GM18502 (cell line): ENCODE data around the gene AKNA.

Experiments used
- ATAC-seq: cut with Tn5 transposase; IDR thresholded peaks from one replicate; pipeline ENCODE4 v1.9.1; 2021; ENCODE audit warnings: mild to moderate bottlenecking; ENCODE audit not compliant: unreplicated experiment, poor library complexity

AKNA gene

GRCh38 chr9:114382699-114383520 lies 4.9 kb downstream of the AKNA start:
- ATAC-seq: no peak

- ATAC-seq: no peak
Observed at GRCh38 chr9:114378883-114379282, 8.9 kb downstream of the AKNA start.

GRCh38 chr9:114378016-114378415 lies 9.8 kb downstream of the AKNA start:
- ATAC-seq: no peak

- ATAC-seq: no peak
Observed at GRCh38 chr9:114376586-114377445, 11.0 kb downstream of the AKNA start.

GRCh38 chr9:114375386-114376175 lies 12.2 kb downstream of the AKNA start:
- ATAC-seq: no peak

GRCh38 chr9:114374936-114375335 lies 12.8 kb downstream of the AKNA start:
- ATAC-seq: no peak

- no peak for ATAC-seq
Observed at GRCh38 chr9:114373960-114374730, 13.6 kb downstream of the AKNA start.

GRCh38 chr9:114372921-114373448 lies 14.8 kb downstream of the AKNA start:
- ATAC-seq: peak; percentile 93

GRCh38 chr9:114371973-114372917 lies 15.5 kb downstream of the AKNA start:
- ATAC-seq: peak; percentile 41

- ATAC-seq: no peak
Observed at GRCh38 chr9:114371343-114371944, 16.3 kb downstream of the AKNA start.

GRCh38 chr9:114370968-114371320 lies 16.8 kb downstream of the AKNA start:
- ATAC-seq: no peak

GRCh38 chr9:114370251-114370967 lies 17.4 kb downstream of the AKNA start:
- no peak for ATAC-seq

- ATAC-seq: no peak
Observed at GRCh38 chr9:114369216-114370130, 18.3 kb downstream of the AKNA start.

- ATAC-seq: no peak
Observed at GRCh38 chr9:114367772-114368569, 19.8 kb downstream of the AKNA start.

GRCh38 chr9:114367366-114367765 lies 20.4 kb downstream of the AKNA start:
- ATAC-seq: no peak
